ENCODE measurements around the gene NAGPA. TPM values are rescaled to one million over a fixed set of nuclear protein-coding genes. Genes with fewer than 3 reads are reported as not detected.

Gene NAGPA
- total and polyA plus RNA-seq, 2 of the 13 experiments (the other 11 are each of a cell fraction or from before 2014, with no cell fraction given), result 27.1 to 60.3 TPM

GRCh38 chr16:5033256-5034166 lies at the start of gene NAGPA (continued):
- TF ChIP-seq HMGXB3 (CRISPR knock-in tag; IDR thresholded peaks at IDR 0.05; ENCODE audit: borderline replicate concordance), result peak; percentile 95
- no peak for TF ChIP-seq ZFP36L2 (CRISPR knock-in tag; IDR thresholded peaks at IDR 0.05)
- TF ChIP-seq FOXK2 (IDR thresholded peaks at IDR 0.05), result no peak; the same call in 1 of the 2 replicates
- TF ChIP-seq PCBP1 (IDR thresholded peaks at IDR 0.05; ENCODE audit: borderline replicate concordance, low read depth, low read length), result peak; percentile 95; the same call in 1 of the 2 replicates
- TF ChIP-seq TOPORS (CRISPR knock-in tag; IDR thresholded peaks at IDR 0.05), result no peak; the same call in 1 of the 2 replicates
- TF ChIP-seq JDP2 (CRISPR knock-in tag; IDR thresholded peaks at IDR 0.05; ENCODE audit: borderline replicate concordance), result peak; percentile 54; the same call in 1 of the 2 replicates
- TF ChIP-seq AHR (CRISPR knock-in tag; IDR thresholded peaks at IDR 0.05), result peak; percentile 93
- TF ChIP-seq ZKSCAN8 (CRISPR knock-in tag; IDR thresholded peaks at IDR 0.05; ENCODE audit: borderline replicate concordance), result peak; percentile 47; the same call in 1 of the 2 replicates
- TF ChIP-seq ZNF234 (CRISPR knock-in tag; conservative IDR thresholded peaks at IDR 0.05), result peak; percentile 99
- TF ChIP-seq ZNF235 (CRISPR knock-in tag; IDR thresholded peaks at IDR 0.05; ENCODE audit: borderline replicate concordance), result no peak
- no peak for TF ChIP-seq PBX2 (CRISPR knock-in tag; IDR thresholded peaks at IDR 0.05)
- peak; percentile 29; the same call in 1 of the 2 replicates for TF ChIP-seq DNMT3B (CRISPR knock-in tag; conservative IDR thresholded peaks at IDR 0.05)
- peak; percentile 76 for TF ChIP-seq FOXJ3 (CRISPR knock-in tag; IDR thresholded peaks at IDR 0.05; ENCODE audit: borderline replicate concordance)
- TF ChIP-seq TMF1 (CRISPR knock-in tag; IDR thresholded peaks at IDR 0.05; ENCODE audit: low read depth), result peak; percentile 47; the same call in 1 of the 2 replicates
- TF ChIP-seq MLXIP (CRISPR knock-in tag; IDR thresholded peaks at IDR 0.05; ENCODE audit: borderline replicate concordance), result peak; percentile 88; the same call in 1 of the 2 replicates
- TF ChIP-seq TP53 (CRISPR knock-in tag; conservative IDR thresholded peaks at IDR 0.05), result 0 out of 2 replicates have a peak, but pooled peaks have one; percentile 87
- no peak for TF ChIP-seq DMTF1 (CRISPR knock-in tag; IDR thresholded peaks at IDR 0.05)
- TF ChIP-seq ATAD3A (CRISPR knock-in tag; IDR thresholded peaks at IDR 0.05), result peak; percentile 85; the same call in 1 of the 2 replicates

Measured in HepG2 (cell line).